Rectal smooth muscle tissue (tissue), 1 donor: ENCODE results near the gene SPATS2.

Experiments used
- H3K27ac ChIP-seq: one replicate; pipeline ENCODE4 v1.7.0; 2013; ENCODE audit warnings: low read depth, low read length, inconsistent platforms
- H3K27me3 ChIP-seq: one replicate; pipeline ENCODE4 v1.7.0; 2013; ENCODE audit warnings: low read length; ENCODE audit not compliant: control insufficient read depth, insufficient read depth
- H3K36me3 ChIP-seq: one replicate; pipeline ENCODE4 v1.7.0; 2013; ENCODE audit warnings: low read length; ENCODE audit not compliant: control insufficient read depth, insufficient read depth
- H3K4me1 ChIP-seq: one replicate; pipeline ENCODE4 v1.7.0; 2013; ENCODE audit warnings: low read length; ENCODE audit not compliant: control insufficient read depth, insufficient read depth
- H3K4me3 ChIP-seq: one replicate; pipeline ENCODE4 v1.7.0; 2013; ENCODE audit warnings: low read length
- H3K9ac ChIP-seq: one replicate; pipeline ENCODE4 v1.7.0; 2013; ENCODE audit warnings: low read length

The SPATS2 gene

GRCh38 chr12:49539406-49540228 is 172.4 kb downstream of the SPATS2 start:
- H3K4me3 ChIP-seq = no peak overlapping the region
- no peak overlapping the region for H3K9ac ChIP-seq

GRCh38 chr12:49540229-49541139 is 173.2 kb downstream of the SPATS2 start:
- Histone ChIP-seq H3K27me3 (peaks cover 21% of the 10 kb centered on the region), H3K27ac (no peak overlapping the region), H3K36me3 (no peaks in the 10 kb centered on the region), H3K4me3 (no peak overlapping the region), H3K4me1 (peaks cover 4% of the 10 kb centered on the region), H3K9ac (no peak overlapping the region)

More at GRCh38 chr12:49539406-49540228, 172.4 kb downstream of the SPATS2 start:
- Histone ChIP-seq H3K36me3 (no peaks in the 10 kb centered on the region), H3K4me1 (peaks cover 4% of the 10 kb centered on the region), H3K27ac (no peak overlapping the region), H3K27me3 (peaks cover 21% of the 10 kb centered on the region)

DNA sequence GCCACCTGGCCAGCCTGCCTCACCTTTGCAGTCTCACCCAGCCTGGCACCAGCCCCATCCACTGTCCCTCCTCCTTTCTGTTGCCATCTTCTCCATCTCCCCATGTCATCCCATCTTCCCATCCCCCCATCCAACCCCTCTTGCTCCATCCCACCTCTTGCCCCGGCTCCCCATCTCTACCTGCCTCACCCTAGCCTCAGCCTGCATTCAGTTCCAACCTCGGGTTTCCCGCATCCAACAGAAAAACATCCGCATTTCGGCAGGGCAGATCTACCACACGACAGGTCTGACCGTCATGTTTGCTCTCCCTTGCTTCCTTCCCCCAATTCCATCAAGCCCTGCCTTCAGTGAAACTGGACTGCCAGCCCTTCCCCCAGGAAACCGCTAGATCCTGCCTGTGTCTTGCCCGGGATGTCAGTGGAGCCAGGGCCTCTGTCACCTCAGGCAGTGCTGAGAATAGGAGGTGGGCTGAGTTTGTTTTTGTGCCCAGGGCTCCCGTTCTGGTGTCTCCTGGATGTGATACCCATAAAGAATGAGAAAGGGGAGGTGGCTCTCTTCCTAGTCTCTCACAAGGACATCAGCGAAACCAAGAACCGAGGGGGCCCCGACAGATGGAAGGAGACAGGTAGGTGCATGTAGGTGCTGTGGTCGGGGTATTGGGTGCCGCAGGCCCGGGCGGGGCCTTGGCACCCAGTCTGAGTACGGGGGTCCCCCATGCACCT is 174.0 kb downstream of the SPATS2 start:
- Histone ChIP-seq H3K27ac (no peak overlapping the region), H3K9ac (no peak overlapping the region), H3K27me3 (peaks cover 26% of the 10 kb centered on the region), H3K36me3 (no peaks in the 10 kb centered on the region), H3K4me3 (no peak overlapping the region), H3K4me1 (peaks cover 4% of the 10 kb centered on the region)

GRCh38 chr12:49541911-49542505 is 174.7 kb downstream of the SPATS2 start:
- Histone ChIP-seq H3K4me1 (peaks cover 4% of the 10 kb centered on the region), H3K27ac (no peak overlapping the region), H3K9ac (no peak overlapping the region), H3K36me3 (no peaks in the 10 kb centered on the region), H3K27me3 (peaks cover 26% of the 10 kb centered on the region), H3K4me3 (no peak overlapping the region)

GRCh38 chr12:49542592-49543160 is 175.4 kb downstream of the SPATS2 start:
- peaks cover 21% of the 10 kb centered on the region for H3K27me3 ChIP-seq
- no peak overlapping the region for H3K27ac ChIP-seq
- H3K9ac ChIP-seq = no peak overlapping the region
- no peaks in the 10 kb centered on the region for H3K36me3 ChIP-seq
- no peak overlapping the region for H3K4me3 ChIP-seq
- H3K4me1 ChIP-seq = peaks cover 4% of the 10 kb centered on the region

GRCh38 chr12:49543221-49543913 is 176.1 kb downstream of the SPATS2 start:
- Histone ChIP-seq H3K27me3 (peaks cover 19% of the 10 kb centered on the region), H3K4me3 (no peak overlapping the region), H3K4me1 (peaks cover 1% of the 10 kb centered on the region), H3K36me3 (no peaks in the 10 kb centered on the region), H3K27ac (no peak overlapping the region), H3K9ac (no peak overlapping the region)

- no peak overlapping the region for H3K27ac ChIP-seq
- peaks cover 23% of the 10 kb centered on the region for H3K27me3 ChIP-seq
- H3K4me3 ChIP-seq = no peak overlapping the region
- no peaks in the 10 kb centered on the region for H3K36me3 ChIP-seq
- H3K4me1 ChIP-seq = peaks cover 7% of the 10 kb centered on the region
- no peak overlapping the region for H3K9ac ChIP-seq
Observed at GRCh38 chr12:49543914-49544815, 176.9 kb downstream of the SPATS2 start.

DNA sequence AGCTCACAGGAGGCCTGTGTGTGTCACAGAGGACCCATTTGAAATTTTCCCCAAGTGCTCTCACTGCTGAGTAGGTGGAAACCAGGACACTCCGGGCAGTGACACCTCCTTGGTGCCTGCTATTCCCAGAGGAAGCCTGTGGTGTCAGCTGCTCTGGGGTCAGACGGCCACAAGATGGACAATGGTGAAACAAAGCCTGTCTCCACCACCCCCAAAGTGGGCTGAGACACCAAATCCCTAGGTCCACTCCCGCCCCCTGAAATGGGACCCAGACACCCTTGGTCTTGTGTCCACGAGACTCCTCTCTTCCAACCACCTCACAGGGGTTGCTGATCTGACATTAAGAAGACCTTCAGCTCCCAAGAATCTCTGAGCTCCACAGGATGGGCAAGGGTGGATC is 178.6 kb downstream of the SPATS2 start:
- Histone ChIP-seq H3K4me1 (peaks cover 7% of the 10 kb centered on the region), H3K27ac (no peak overlapping the region), H3K27me3 (peaks cover 11% of the 10 kb centered on the region), H3K36me3 (no peaks in the 10 kb centered on the region), H3K4me3 (no peak overlapping the region), H3K9ac (no peak overlapping the region)

DNA sequence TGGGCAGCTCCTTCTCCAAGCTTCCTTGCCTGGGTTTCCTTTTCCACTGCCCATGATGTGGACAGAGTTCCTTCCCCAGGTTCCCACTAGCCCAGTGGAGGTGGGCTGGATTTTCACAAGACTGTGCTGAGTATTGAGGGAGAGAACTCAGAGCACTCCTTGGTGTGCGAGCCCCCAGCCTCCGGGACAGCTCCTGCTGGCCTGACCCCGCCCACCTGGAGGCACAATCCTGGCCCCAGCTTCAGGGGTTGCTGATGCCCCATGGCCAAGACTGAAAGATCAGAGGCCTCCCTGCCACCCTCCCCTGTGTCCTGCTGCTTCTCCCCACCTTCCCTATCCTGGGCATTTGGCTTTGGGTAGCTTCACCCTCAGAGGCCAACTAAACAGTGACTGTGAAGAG is 179.2 kb downstream of the SPATS2 start:
- no peaks in the 10 kb centered on the region for H3K36me3 ChIP-seq
- no peak overlapping the region for H3K9ac ChIP-seq
- H3K27ac ChIP-seq = no peak overlapping the region
- H3K27me3 ChIP-seq = peaks cover 11% of the 10 kb centered on the region
- peaks cover 7% of the 10 kb centered on the region for H3K4me1 ChIP-seq
- H3K4me3 ChIP-seq = no peak overlapping the region

DNA sequence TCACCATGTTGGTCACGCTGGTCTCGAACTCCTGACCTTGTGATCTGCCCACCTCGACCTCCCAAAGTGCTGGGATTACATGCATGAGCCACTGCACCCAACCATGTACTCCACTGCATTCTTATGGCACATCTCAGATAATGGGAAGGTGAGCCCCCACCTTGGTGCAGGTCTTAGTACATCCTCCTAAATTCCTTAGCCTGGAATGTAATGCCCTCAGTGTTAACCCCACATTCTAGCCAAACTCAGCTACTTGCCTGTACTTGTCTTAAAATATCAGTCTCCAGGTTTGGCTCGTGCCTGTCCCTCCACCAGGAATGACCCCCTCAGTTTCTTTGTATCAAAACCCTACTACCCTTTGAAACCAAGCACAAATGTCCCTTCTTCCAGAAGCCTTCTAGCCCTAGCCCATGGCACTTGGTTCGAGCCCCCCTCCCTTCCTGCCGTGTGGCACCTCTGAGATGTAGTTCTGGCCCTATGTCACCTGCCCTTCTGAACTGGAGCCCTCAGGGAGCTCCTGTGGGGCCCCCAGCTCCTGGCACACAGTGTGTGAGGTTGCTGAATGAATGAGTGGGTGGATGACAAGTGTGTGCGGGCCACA is 179.9 kb downstream of the SPATS2 start:
- no peak overlapping the region for H3K9ac ChIP-seq
- peaks cover 11% of the 10 kb centered on the region for H3K27me3 ChIP-seq
- no peaks in the 10 kb centered on the region for H3K36me3 ChIP-seq
- no peak overlapping the region for H3K27ac ChIP-seq
- H3K4me3 ChIP-seq = no peak overlapping the region
- H3K4me1 ChIP-seq = peaks cover 7% of the 10 kb centered on the region
